Measurements from ENCODE around the gene EML4.

GRCh38 chr2:42267530-42267929 lies 98.4 kb downstream of the EML4 start:
- TF ChIP-seq, protein P1, sequence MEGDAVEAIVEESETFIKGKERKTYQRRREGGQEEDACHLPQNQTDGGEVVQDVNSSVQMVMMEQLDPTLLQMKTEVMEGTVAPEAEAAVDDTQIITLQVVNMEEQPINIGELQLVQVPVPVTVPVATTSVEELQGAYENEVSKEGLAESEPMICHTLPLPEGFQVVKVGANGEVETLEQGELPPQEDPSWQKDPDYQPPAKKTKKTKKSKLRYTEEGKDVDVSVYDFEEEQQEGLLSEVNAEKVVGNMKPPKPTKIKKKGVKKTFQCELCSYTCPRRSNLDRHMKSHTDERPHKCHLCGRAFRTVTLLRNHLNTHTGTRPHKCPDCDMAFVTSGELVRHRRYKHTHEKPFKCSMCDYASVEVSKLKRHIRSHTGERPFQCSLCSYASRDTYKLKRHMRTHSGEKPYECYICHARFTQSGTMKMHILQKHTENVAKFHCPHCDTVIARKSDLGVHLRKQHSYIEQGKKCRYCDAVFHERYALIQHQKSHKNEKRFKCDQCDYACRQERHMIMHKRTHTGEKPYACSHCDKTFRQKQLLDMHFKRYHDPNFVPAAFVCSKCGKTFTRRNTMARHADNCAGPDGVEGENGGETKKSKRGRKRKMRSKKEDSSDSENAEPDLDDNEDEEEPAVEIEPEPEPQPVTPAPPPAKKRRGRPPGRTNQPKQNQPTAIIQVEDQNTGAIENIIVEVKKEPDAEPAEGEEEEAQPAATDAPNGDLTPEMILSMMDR (IDR thresholded peaks at IDR 0.05; ENCODE audit: borderline replicate concordance, extremely low read depth, low read length, poor library complexity, severe bottlenecking), result no peak
- TF ChIP-seq EZH2 (IDR thresholded peaks at IDR 0.05; ENCODE audit: borderline replicate concordance, low read depth, low read length, severe bottlenecking), result no peak
